K562 (cell line): ENCODE data around the gene GPR42. TPM values are rescaled to one million over a fixed set of nuclear protein-coding genes. Genes with fewer than 3 reads are reported as not detected.

Source experiments
- ARID3A ChIP-seq: IDR thresholded peaks from 2 replicates; pipeline ENCODE4 v1.6.1; 2012; ENCODE audit warnings: low read depth, low read length, improper control_type of control experiment, borderline replicate concordance
- ATF7 ChIP-seq: fragments of 450-650 bp; IDR thresholded peaks from 2 replicates; pipeline ENCODE4 v1.7.1; 2014; ENCODE audit warnings: mild to moderate bottlenecking, moderate library complexity
- CREB3L1 ChIP-seq: fragments of 450-650 bp; IDR thresholded peaks from 2 replicates; pipeline ENCODE4 v1.6.1; 2014; ENCODE audit warnings: low read depth, mild to moderate bottlenecking, moderate library complexity, borderline replicate concordance
- CSDE1 ChIP-seq, 2 experiments: fragments of 450-650 bp; IDR thresholded peaks; 2 replicates each; pipeline ENCODE4 v1.6.1; 2016; ENCODE audit warnings: mild to moderate bottlenecking in 1 of 2
- ELK1 ChIP-seq: sonication (generic); formaldehyde crosslinking; IDR thresholded peaks from 2 replicates; pipeline ENCODE4 v1.8.1; 2022; ENCODE audit warnings: missing genetic modification reagents
- JUND ChIP-seq, 2 experiments: IDR thresholded peaks; 2 replicates in 1 of 2; 3 replicates in 1 of 2; pipeline ENCODE4 v1.6.1; 2011; ENCODE audit warnings: borderline replicate concordance in 2 of 2, low read depth in 2 of 2, low read length in 2 of 2, improper control_type of control experiment in 1 of 2, missing biosample characterization in 1 of 2, missing genetic modification characterization in 1 of 2, missing genetic modification reagents in 1 of 2
- KDM4B ChIP-seq, 2 experiments: fragments of 450-650 bp in 1 of 2; sonication (generic) in 1 of 2; IDR thresholded peaks; 2 replicates each; pipeline ENCODE4 v1.6.1; 2016 to 2017; ENCODE audit warnings: borderline replicate concordance in 2 of 2, antibody characterized with exemption in 1 of 2, low read depth in 1 of 2, mild to moderate bottlenecking in 1 of 2
- MAZ ChIP-seq, 2 experiments: fragments of 450-650 bp in 1 of 2; sonication (generic) in 1 of 2; formaldehyde crosslinking; IDR thresholded peaks in 1 of 2; conservative IDR thresholded peaks in 1 of 2; 2 replicates each; pipeline versions ENCODE4 v1.4.0 to v1.5.0; 2020; ENCODE audit warnings: mild to moderate bottlenecking in 1 of 2, missing genetic modification reagents in 1 of 2
- NEUROD1 ChIP-seq: fragments of 150-350 bp; IDR thresholded peaks from 2 replicates; pipeline ENCODE4 v1.6.1; 2014; ENCODE audit warnings: borderline replicate concordance, low read length, low read depth; ENCODE audit not compliant: partially characterized antibody
- PRDM10 ChIP-seq: fragments of 450-650 bp; IDR thresholded peaks from 2 replicates; pipeline ENCODE4 v1.6.1; 2018; ENCODE audit not compliant: partially characterized antibody
- RFX5 ChIP-seq: IDR thresholded peaks from 2 replicates; pipeline ENCODE4 v1.6.1; 2011; ENCODE audit warnings: low read depth, mild to moderate bottlenecking, improper control_type of control experiment, low read length
- SMARCA4 ChIP-seq: fragments of 450-650 bp; IDR thresholded peaks from 2 replicates; pipeline ENCODE4 v1.6.1; 2016
- ZEB2 ChIP-seq: fragments of 450-650 bp; IDR thresholded peaks from 2 replicates; pipeline ENCODE4 v1.6.1; 2016
- ZFP1 ChIP-seq: fragments of 450-650 bp; formaldehyde crosslinking; IDR thresholded peaks from 2 replicates; pipeline ENCODE4 v1.4.0; 2020; ENCODE audit warnings: mild to moderate bottlenecking, mixed read lengths
- ZNF696 ChIP-seq: fragments of 250-450 bp; sonication (Bioruptor Pico); conservative IDR thresholded peaks from 2 replicates; pipeline ENCODE4 v1.4.0; 2020; ENCODE audit warnings: mild to moderate bottlenecking, moderate library complexity
- ZNF778 ChIP-seq: fragments of 450-650 bp; formaldehyde crosslinking; IDR thresholded peaks from 2 replicates; pipeline ENCODE4 v1.4.0; 2020; ENCODE audit warnings: mild to moderate bottlenecking, moderate library complexity
- ZNF785 ChIP-seq: fragments of 250-450 bp; sonication (Bioruptor Pico); IDR thresholded peaks from 2 replicates; pipeline ENCODE4 v1.4.0; 2020; ENCODE audit warnings: mild to moderate bottlenecking
- polyA plus RNA-seq, 8 experiments: library from polyadenylated mRNA; depleted of rRNA in 4 of 8; stranded (reverse) in 5 of 8; unstranded in 3 of 8; fragments of >200 nt; fragmentation: Nextera tagmentation in 2 of 8; fragmentation: Illumina TruSeq in 1 of 8; extraction: Ambion mirVana in 2 of 8; extraction: Trizol in 1 of 8; gene quantifications; 2 replicates each; pipeline versions ENCODE4 v1.2.1 to v1.2.3, GENCODE V29; 2011 to 2014; ENCODE audit warnings: inconsistent platforms in 1 of 8, missing spikeins in 1 of 8
- total RNA-seq, 7 experiments: library from RNA; depleted of rRNA in 6 of 7; stranded (reverse); fragments of >200 nt in 6 of 7; fragmentation: Illumina TruSeq in 2 of 7; extraction: Trizol in 2 of 7; gene quantifications; 2 replicates each; pipeline versions ENCODE4 v1.2.1 to v1.2.3, GENCODE V29; 2011 to 2021; ENCODE audit warnings: low replicate concordance in 1 of 7

Gene GPR42
- total and polyA plus RNA-seq, 9 of the 15 experiments (the other 6 are each of a cell fraction or from before 2014, with no cell fraction given): not detected

- TF ChIP-seq ARID3A (peak; percentile 85; the same call in 1 of the 2 replicates), SMARCA4 (peak; percentile 96), MAZ (CRISPR knock-in tag; conservative IDR thresholded peaks at IDR 0.05 in 1 of 2, IDR thresholded peaks at IDR 0.05 in 1 of 2) (peak; percentile 46 to 67; a peak in 2 of 4 replicates), CREB3L1 (peak; percentile 97), ZNF785 (no peak), KDM4B (IDR thresholded peaks at IDR 0.05; ENCODE audit: borderline replicate concordance in 2 of 2, low read depth in 1 of 2) (no peak), NEUROD1 (peak; percentile 79), ELK1 (CRISPR knock-in tag) (no peak), ZFP1 (no peak; the same call in 1 of the 2 replicates), JUND (IDR thresholded peaks at IDR 0.05; ENCODE audit: borderline replicate concordance, low read depth, low read length) (peak; percentile 85), JUND (tag; IDR thresholded peaks at IDR 0.05; ENCODE audit: borderline replicate concordance, low read depth, low read length) (no peak; the same call in 1 of the 3 replicates), ZNF778 (no peak), RFX5 (no peak), ZNF696 (no peak), ATF7 (peak; percentile 73), PRDM10 (peak; percentile 30), CSDE1 (IDR thresholded peaks at IDR 0.05) (no peak), ZEB2 (peak; percentile 80; the same call in 1 of the 2 replicates)
These were observed 9.7 kb downstream of the GPR42 start (continued) for GRCh38 chr19:35380450-35381124.
